ENCODE measurements around the gene ZSCAN21.

The ZSCAN21 gene

GRCh38 chr7:100024020-100024619 lies 25.5 kb upstream of the ZSCAN21 start:
- in situ Hi-C loops (cut with MboI; ENCODE audit: low sequenced_read_pairs): no loop called here

- in situ Hi-C loops (cut with MboI; ENCODE audit: low sequenced_read_pairs): no loop called here
Measured at GRCh38 chr7:100027197-100027596, 22.4 kb upstream of the ZSCAN21 start.

GRCh38 chr7:100029596-100029995 lies 20.0 kb upstream of the ZSCAN21 start:
- in situ Hi-C loops (cut with MboI; ENCODE audit: low sequenced_read_pairs): no loop called here

- in situ Hi-C loops (cut with MboI; ENCODE audit: low sequenced_read_pairs): no loop called here
Measured at GRCh38 chr7:100033526-100033925, 16.0 kb upstream of the ZSCAN21 start.

GRCh38 chr7:100034871-100035510 lies 14.6 kb upstream of the ZSCAN21 start:
- in situ Hi-C loops (cut with MboI; ENCODE audit: low sequenced_read_pairs): no loop called here

- in situ Hi-C loops (cut with MboI; ENCODE audit: low sequenced_read_pairs): no loop called here
Measured at GRCh38 chr7:100035876-100036275, 13.7 kb upstream of the ZSCAN21 start.

GRCh38 chr7:100038326-100038725 lies 11.2 kb upstream of the ZSCAN21 start:
- in situ Hi-C loops (cut with MboI; ENCODE audit: low sequenced_read_pairs): no loop called here

GRCh38 chr7:100040575-100040974 lies 9.0 kb upstream of the ZSCAN21 start:
- in situ Hi-C loops (cut with MboI; ENCODE audit: low sequenced_read_pairs): no loop called here

GRCh38 chr7:100044718-100045117 lies 4.9 kb upstream of the ZSCAN21 start:
- in situ Hi-C loops (cut with MboI; ENCODE audit: low sequenced_read_pairs): no loop called here

GRCh38 chr7:100048680-100049079 lies 894 bp upstream of the ZSCAN21 start:
- in situ Hi-C loops (cut with MboI; ENCODE audit: low sequenced_read_pairs): no loop called here

- in situ Hi-C loops (cut with MboI; ENCODE audit: low sequenced_read_pairs): no loop called here
Measured at GRCh38 chr7:100051611-100052010, 2.0 kb downstream of the ZSCAN21 start.

GRCh38 chr7:100053215-100053614 lies 3.6 kb downstream of the ZSCAN21 start:
- in situ Hi-C loops (cut with MboI; ENCODE audit: low sequenced_read_pairs): no loop called here

- in situ Hi-C loops (cut with MboI; ENCODE audit: low sequenced_read_pairs): no loop called here
Measured at GRCh38 chr7:100057006-100057405, 7.4 kb downstream of the ZSCAN21 start.

GRCh38 chr7:100059251-100059739 lies 9.7 kb downstream of the ZSCAN21 start:
- in situ Hi-C loops (cut with MboI; ENCODE audit: low sequenced_read_pairs): no loop called here

GRCh38 chr7:100061518-100062193 lies 12.1 kb downstream of the ZSCAN21 start:
- in situ Hi-C loops (cut with MboI; ENCODE audit: low sequenced_read_pairs): no loop called here

- in situ Hi-C loops (cut with MboI; ENCODE audit: low sequenced_read_pairs): no loop called here
Measured at GRCh38 chr7:100063376-100063775, 13.8 kb downstream of the ZSCAN21 start.

- in situ Hi-C loops (cut with MboI; ENCODE audit: low sequenced_read_pairs): no loop called here
Measured at GRCh38 chr7:100064162-100064561, 14.6 kb downstream of the ZSCAN21 start.

- in situ Hi-C loops (cut with MboI; ENCODE audit: low sequenced_read_pairs): no loop called here
Measured at GRCh38 chr7:100065452-100066186, 16.0 kb downstream of the ZSCAN21 start.

- in situ Hi-C loops (cut with MboI; ENCODE audit: low sequenced_read_pairs): no loop called here
Measured at GRCh38 chr7:100066953-100067352, 17.4 kb downstream of the ZSCAN21 start.

GRCh38 chr7:100069991-100070390 lies 20.4 kb downstream of the ZSCAN21 start:
- in situ Hi-C loops (cut with MboI; ENCODE audit: low sequenced_read_pairs): no loop called here

GRCh38 chr7:100071018-100071723 lies 21.6 kb downstream of the ZSCAN21 start:
- in situ Hi-C loops (cut with MboI; ENCODE audit: low sequenced_read_pairs): no loop called here
